HG02798 (cell line): ENCODE results near the gene ASXL3.
A peak's percentile ranks its signal among the peaks of the same experiment; 100 is the strongest.

Experiments
- ATAC-seq: cut with Tn5 transposase; IDR thresholded peaks from one replicate; pipeline ENCODE4 v1.9.1; 2021; ENCODE audit warnings: mild to moderate bottlenecking; ENCODE audit not compliant: unreplicated experiment, poor library complexity

The ASXL3 gene

DNA sequence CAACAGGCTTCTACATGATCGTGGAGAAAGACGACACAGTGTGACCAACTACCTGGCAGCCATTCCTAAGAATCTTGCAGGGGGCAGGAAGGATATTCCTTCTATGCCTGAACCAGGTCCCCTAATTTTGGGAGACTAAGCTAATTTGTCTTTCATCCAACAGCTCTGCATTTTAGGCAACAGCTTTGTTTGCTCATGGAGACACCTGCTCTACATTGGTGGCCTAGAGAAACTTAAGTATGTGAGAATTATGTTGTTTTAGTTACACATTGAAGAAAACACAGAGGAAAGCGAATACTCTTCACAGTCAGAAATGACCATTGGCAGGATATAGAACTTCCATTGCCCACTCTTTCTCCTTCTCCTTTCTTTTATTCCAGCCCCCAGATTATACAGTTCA is 75.2 kb downstream of the ASXL3 start:
- ATAC-seq: no peak

DNA sequence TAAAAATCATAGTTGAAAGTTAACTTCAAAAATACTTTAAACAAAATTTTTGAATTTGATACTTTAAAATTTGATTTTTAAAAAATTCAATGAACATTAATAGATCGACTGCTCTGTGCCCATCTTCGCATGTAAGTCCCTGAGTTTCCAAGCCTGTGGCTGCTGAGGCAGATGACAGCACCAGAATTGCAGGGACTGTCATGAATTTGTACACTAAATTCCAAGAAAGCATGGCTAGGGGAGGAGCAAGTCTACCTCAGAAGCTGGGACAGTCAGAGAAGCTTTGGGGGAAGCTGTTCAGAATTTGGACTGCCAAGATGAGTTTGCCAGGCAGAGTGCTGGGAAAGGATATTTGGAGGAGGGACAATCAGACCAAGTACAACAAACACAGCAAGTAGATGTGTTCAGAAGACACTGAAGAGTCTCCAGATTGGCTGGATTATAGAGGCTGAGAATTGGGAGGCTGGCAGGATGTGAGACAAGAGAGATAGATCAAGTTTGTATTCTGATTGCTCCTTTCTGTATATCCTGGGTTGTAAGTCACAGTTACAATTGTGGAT is 79.0 kb downstream of the ASXL3 start:
- no peak for ATAC-seq

DNA sequence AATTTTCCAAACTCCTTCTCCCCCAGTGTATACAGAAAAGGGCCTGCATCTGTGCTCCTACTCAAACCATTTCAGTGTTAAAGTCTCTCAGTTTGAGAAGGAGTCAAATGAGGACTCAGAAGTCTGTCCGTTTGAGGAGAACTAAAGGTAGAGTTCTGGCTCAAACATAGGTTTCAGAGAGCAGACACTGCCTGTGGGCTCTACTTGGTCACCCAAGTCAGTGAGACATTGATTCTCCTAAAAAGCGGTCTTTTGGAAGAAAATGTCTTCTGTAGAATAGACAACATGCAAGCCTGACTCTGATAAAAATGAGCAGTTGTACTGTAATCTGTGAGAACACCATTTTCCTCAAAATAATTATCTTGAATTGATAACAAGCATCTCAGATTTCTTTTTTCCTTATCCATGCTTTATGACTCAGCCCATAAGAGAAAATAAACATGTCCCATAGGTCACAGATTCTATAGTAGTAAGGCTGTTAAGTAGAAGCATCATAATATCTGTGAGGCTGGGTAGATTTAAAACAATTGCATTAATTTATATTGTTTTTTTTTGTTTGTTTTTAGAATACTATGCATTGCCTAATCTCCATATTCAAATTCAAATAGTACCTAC is 82.8 kb downstream of the ASXL3 start:
- ATAC-seq: no peak

GRCh38 chr18:33664241-33664874 is 86.3 kb downstream of the ASXL3 start:
- ATAC-seq: no peak

DNA sequence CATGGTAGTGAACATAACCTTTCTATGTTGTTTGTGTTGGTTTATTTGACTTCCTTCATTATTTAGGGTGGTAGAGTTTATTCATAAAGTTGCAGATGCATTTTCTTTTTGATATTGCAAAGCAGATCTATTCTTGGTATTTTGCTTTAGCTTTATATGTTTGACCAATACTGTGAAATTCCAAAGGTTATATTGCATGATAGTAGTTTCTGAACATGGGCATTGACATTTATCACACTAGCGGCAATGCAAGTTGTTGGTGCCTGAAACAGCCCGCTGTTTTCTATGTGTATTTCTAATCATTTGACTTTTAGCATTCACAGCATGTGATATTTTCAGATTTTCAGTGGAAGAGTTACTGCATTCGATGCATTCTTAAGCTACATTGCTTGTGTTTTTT is 87.2 kb downstream of the ASXL3 start:
- ATAC-seq: no peak

GRCh38 chr18:33665641-33666040 is 87.6 kb downstream of the ASXL3 start:
- ATAC-seq: no peak

DNA sequence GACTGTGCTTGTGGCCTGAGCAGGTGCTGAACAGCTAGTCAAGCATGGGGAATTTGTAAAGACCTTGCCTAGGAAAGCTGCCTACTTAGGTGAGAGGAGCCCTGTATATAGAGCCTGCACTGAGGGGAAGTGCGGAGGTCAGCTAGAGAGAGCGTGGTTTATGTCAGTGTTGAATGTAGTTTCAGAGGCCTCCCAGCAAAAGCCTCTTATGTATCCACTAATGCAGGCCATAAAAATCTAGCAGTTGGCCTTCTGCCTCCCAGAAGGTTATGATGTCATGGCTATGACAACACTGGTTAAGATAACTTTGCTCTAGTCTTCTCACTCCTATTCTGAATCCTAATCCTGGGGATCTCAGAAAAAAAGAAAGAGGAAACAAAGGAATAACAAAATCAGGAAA is 88.9 kb downstream of the ASXL3 start:
- ATAC-seq: no peak

DNA sequence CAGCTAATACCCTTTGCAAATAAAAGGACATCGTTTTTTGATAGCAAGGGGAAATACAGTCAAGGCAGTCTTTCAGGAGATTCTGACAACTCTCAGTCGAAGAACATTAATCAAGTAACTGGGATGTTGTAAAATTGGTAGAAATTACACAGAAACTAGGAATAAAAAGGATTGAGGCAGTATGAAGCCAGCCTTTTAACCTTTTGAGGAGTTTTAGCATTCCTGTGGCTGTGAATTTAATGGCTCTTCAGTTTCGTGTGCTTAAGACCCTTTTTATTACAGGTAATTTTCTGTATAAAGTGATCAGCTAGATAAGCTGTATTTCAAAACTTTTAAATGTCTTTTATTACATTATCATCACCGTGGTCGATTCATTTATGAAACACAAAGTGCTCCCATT is 91.6 kb downstream of the ASXL3 start:
- no peak for ATAC-seq

DNA sequence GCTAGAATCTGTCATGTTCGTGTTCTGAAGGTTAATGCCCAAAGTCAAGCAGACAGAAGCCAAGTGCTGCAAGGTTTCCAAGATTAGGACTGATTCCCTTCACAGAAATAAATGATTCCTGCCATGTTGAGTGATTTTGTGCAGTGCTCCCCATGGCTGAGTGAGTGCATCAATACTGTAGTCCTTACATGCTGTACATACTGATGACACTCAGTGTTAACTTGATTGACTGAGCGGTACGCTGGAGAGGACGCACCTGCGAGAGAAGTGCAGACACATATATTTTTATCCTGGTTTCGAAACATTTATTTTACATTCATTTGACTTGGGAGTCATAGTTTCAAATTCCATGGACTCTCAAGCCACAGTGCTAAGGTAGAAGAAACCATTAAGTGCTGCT is 92.0 kb downstream of the ASXL3 start:
- ATAC-seq: no peak

GRCh38 chr18:33673689-33674088 is 95.7 kb downstream of the ASXL3 start:
- ATAC-seq: no peak

- no peak for ATAC-seq
These were observed 98.6 kb downstream of the ASXL3 start for GRCh38 chr18:33676593-33676992.

GRCh38 chr18:33677891-33678290 is 99.9 kb downstream of the ASXL3 start:
- no peak for ATAC-seq

DNA sequence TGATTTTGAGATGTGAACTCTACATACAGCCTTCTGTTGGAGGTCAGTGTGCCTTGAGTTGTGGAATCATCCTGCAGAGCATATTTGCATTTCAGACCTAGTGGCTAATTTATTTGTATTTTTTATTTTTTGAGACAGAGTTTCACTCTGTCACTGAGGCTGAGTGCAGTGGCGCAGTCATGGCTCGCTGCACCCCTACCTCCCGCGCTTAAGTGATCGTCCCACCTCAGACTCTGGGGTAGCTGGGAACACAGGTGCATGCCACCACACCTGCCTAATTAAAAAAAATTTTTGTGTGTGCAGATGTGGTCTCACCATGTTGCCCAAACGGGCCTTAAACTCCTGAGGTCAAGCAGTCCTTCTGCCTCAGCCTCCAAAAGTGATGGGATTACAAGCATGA is 104.4 kb downstream of the ASXL3 start:
- ATAC-seq: no peak

- ATAC-seq: no peak
These were observed 116.6 kb downstream of the ASXL3 start for GRCh38 chr18:33694593-33694992.

- ATAC-seq: no peak
These were observed 118.5 kb downstream of the ASXL3 start for GRCh38 chr18:33696332-33697162.

GRCh38 chr18:33697498-33697897 is 119.5 kb downstream of the ASXL3 start:
- ATAC-seq: no peak

GRCh38 chr18:33699372-33699771 is 121.4 kb downstream of the ASXL3 start:
- ATAC-seq: no peak

DNA sequence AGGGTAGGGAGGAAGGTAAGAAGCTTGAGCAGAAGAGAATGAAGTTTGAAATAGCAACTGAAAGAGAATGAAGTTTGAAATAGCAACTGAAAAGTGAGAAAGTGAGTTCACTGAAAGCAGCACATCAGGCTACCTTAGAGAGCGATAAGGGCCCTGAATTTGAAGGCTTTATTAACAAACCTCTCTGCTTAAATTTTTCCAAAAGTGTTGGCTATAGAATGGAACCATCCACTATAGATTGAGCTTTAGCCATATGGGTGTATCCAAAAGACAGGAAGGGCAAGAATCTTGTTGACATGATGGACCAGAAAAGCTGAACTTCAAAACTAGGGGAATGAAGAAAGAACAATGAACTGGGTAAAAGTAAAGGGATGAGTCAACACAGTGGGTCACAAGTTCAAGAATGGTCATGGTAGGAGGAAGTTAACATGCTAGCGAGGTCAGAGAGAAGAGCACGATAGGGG is 122.5 kb downstream of the ASXL3 start:
- peak; percentile 88 for ATAC-seq

DNA sequence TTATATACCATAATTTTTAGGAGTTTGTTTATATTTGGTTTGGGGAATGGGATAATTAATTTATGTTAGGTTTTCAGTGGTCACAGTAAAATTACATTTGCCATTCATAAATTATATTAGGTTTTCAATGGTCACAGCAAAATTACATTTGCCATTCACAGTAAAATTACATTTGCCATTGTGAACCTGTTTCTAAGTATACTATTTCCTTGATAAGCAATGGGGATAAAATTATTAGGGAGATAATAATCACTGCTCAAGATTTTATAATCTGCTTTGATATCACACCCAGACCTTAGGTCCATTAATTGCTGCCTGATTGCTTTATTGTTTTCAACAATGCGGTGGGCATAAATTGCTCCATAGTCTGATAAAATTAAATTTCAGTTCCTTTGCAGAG is 124.6 kb downstream of the ASXL3 start:
- ATAC-seq: no peak

- no peak for ATAC-seq
These were observed 128.4 kb downstream of the ASXL3 start for GRCh38 chr18:33706391-33706790.

DNA sequence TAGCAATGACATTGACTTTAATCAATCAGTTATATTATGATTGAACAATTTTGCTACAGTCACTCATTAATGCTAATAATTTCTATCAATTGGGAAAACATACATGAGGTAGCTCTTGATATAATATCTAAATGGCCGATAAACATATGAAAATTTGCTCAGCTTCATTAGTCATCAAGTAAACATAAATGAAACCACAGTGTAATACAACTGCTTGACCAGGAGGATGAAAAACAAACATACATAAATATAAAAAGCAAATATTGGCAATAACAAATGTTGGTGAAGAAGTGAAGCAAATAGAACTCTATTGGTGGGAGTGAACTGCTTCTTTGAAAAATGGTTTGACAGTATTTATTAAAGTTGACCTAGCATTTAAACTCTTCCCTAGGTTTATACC is 130.9 kb downstream of the ASXL3 start:
- ATAC-seq: no peak
